ENCODE measurements around the gene ACADSB. TPM values are rescaled to one million over a fixed set of nuclear protein-coding genes. Genes with fewer than 3 reads are reported as not detected.

ACADSB gene
- total RNA-seq, 1 donor from 2014 or later: 22.7 TPM

- peak; percentile 69 for ATAC-seq (ENCODE audit: low read depth)
- peak; percentile 16 for DNase-seq
- intact Hi-C loops (cut with micrococcal nuclease): loop anchor here (1.0 kb wide), 2 partner anchors 90 to 516 kb away; no protein-coding TSS in a partner anchor
- no peaks in the 10 kb centered on the region for H3K27me3 Mint-ChIP-seq
- CTCF ChIA-PET: interaction anchor here (1.0 to 2.3 kb wide), 6 partner anchors 10 to 517 kb away, joined by 3 to 13 read pairs (median 6); partner anchors contain the start of genes ACADSB and IKZF5
- no peak overlapping the region for H3K4me3 Mint-ChIP-seq
- peaks cover 22% of the 10 kb centered on the region for H3K36me3 Mint-ChIP-seq (ENCODE audit: low read depth)
- TF ChIP-seq, protein P1, sequence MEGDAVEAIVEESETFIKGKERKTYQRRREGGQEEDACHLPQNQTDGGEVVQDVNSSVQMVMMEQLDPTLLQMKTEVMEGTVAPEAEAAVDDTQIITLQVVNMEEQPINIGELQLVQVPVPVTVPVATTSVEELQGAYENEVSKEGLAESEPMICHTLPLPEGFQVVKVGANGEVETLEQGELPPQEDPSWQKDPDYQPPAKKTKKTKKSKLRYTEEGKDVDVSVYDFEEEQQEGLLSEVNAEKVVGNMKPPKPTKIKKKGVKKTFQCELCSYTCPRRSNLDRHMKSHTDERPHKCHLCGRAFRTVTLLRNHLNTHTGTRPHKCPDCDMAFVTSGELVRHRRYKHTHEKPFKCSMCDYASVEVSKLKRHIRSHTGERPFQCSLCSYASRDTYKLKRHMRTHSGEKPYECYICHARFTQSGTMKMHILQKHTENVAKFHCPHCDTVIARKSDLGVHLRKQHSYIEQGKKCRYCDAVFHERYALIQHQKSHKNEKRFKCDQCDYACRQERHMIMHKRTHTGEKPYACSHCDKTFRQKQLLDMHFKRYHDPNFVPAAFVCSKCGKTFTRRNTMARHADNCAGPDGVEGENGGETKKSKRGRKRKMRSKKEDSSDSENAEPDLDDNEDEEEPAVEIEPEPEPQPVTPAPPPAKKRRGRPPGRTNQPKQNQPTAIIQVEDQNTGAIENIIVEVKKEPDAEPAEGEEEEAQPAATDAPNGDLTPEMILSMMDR (IDR thresholded peaks at IDR 0.05): no peak
- H3K27ac Mint-ChIP-seq: no peak overlapping the region
- no peaks in the 10 kb centered on the region for H3K9me3 Mint-ChIP-seq
- H3K4me1 Mint-ChIP-seq: no peaks in the 10 kb centered on the region
- POLR2A ChIA-PET: no interaction called here
Observed at GRCh38 chr10:123043409-123043925, 34.7 kb downstream of the ACADSB start.

DNA sequence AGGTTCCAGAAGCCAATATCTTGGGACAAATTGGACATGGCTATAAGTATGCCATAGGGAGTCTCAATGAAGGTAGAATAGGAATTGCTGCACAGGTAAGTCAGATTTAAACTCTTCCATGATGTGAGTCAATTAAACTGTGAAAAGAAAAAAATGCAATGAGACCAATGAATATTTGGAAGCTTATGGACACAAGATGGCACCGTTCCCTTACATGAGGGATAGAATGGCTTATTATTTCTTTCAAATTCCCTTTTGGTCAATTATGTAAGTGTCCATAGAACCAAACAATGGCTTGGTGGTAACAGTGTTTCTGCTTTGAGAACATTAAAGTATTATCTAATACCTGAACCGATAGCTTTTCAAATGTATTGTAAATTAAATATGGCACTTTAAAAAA lies 35.6 kb downstream of the ACADSB start:
- H3K4me1 Mint-ChIP-seq: no peaks in the 10 kb centered on the region
- POLR2A ChIA-PET: interaction anchor here (0.6 kb wide), 1 partner anchor 1396 kb away, joined by 3 read pairs; no protein-coding TSS in a partner anchor
- CTCF ChIA-PET: interaction anchor here (0.7 to 1.8 kb wide), 3 partner anchors 9 to 512 kb away, joined by 3 to 4 read pairs (median 3); no protein-coding TSS in a partner anchor
- no peak for ATAC-seq (ENCODE audit: low read depth)
- no peak overlapping the region for H3K27ac Mint-ChIP-seq
- H3K4me3 Mint-ChIP-seq: no peak overlapping the region
- TF ChIP-seq, protein P1 (IDR thresholded peaks at IDR 0.05): no peak
- no peaks in the 10 kb centered on the region for H3K9me3 Mint-ChIP-seq
- no peaks in the 10 kb centered on the region for H3K27me3 Mint-ChIP-seq
- peaks cover 25% of the 10 kb centered on the region for H3K36me3 Mint-ChIP-seq (ENCODE audit: low read depth)
- no peak for DNase-seq
- intact Hi-C loops (cut with micrococcal nuclease): no loop called here

- H3K36me3 Mint-ChIP-seq (ENCODE audit: low read depth): peaks cover 35% of the 10 kb centered on the region
- DNase-seq (no peak), ATAC-seq (ENCODE audit: low read depth) (no peak)
- H3K27ac Mint-ChIP-seq: no peak overlapping the region
- TF ChIP-seq, protein P1 (IDR thresholded peaks at IDR 0.05): no peak
- no peak overlapping the region for H3K4me3 Mint-ChIP-seq
- ChIA-PET CTCF (interaction anchor here (1.0 to 1.8 kb wide), 4 partner anchors 7 to 87 kb away, joined by 3 to 4 read pairs (median 4); no protein-coding TSS in a partner anchor), POLR2A (no interaction called here)
- no peaks in the 10 kb centered on the region for H3K4me1 Mint-ChIP-seq
- no peaks in the 10 kb centered on the region for H3K9me3 Mint-ChIP-seq
- intact Hi-C loops (cut with micrococcal nuclease): no loop called here
- no peaks in the 10 kb centered on the region for H3K27me3 Mint-ChIP-seq
Observed at GRCh38 chr10:123045961-123046731, 37.3 kb downstream of the ACADSB start.

DNA sequence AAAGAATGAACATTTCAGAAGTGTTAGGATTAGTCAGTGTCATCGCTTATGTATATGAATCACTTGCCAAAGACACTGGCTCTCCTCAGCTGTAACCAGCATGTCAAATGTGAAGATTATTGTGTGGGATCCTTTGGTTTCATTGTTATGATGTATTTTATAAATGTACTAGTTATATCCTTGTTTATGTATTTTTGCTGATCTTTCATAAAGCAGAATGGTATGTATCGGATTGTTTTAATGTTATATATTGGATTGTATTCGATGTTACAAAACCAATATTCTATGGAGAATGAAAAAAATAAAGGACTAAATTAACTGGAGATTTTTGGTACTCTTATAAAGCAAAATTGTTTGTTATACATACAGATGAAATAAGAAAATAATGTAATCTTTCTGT lies 49.2 kb downstream of the ACADSB start:
- no peak for ATAC-seq (ENCODE audit: low read depth)
- H3K27ac Mint-ChIP-seq: no peak overlapping the region
- H3K4me1 Mint-ChIP-seq: no peaks in the 10 kb centered on the region
- intact Hi-C loops (cut with micrococcal nuclease): no loop called here
- DNase-seq: no peak
- no peaks in the 10 kb centered on the region for H3K9me3 Mint-ChIP-seq
- H3K4me3 Mint-ChIP-seq: no peak overlapping the region
- ChIA-PET CTCF (no interaction called here), POLR2A (no interaction called here)
- no peaks in the 10 kb centered on the region for H3K27me3 Mint-ChIP-seq
- TF ChIP-seq, protein P1 (IDR thresholded peaks at IDR 0.05): no peak
- peaks cover 28% of the 10 kb centered on the region for H3K36me3 Mint-ChIP-seq (ENCODE audit: low read depth)

- Mint-ChIP-seq H3K36me3 (ENCODE audit: low read depth) (no peaks in the 10 kb centered on the region), H3K27ac (no peak overlapping the region), H3K27me3 (peaks cover 11% of the 10 kb centered on the region), H3K9me3 (no peaks in the 10 kb centered on the region), H3K4me1 (no peaks in the 10 kb centered on the region), H3K4me3 (no peak overlapping the region)
- POLR2A ChIA-PET: no interaction called here
- CTCF ChIA-PET: interaction anchor here (1.0 kb wide), 1 partner anchor 71 kb away, joined by 3 read pairs; no protein-coding TSS in a partner anchor
- TF ChIP-seq, protein P1 (IDR thresholded peaks at IDR 0.05): no peak
- DNase-seq (no peak), ATAC-seq (ENCODE audit: low read depth) (no peak)
- intact Hi-C loops (cut with micrococcal nuclease): no loop called here
Observed at GRCh38 chr10:123061865-123062264, 53.1 kb downstream of the ACADSB start.

Measured in activated B cell treated with CpG ODN at 0.5 μM for 24 hours (primary cell).